Activated CD8-positive, alpha-beta memory T cell treated with anti-CD3 and anti-CD28 coated beads, Interleukin-2, amount 50 U/mL, for 48 hours (primary cell): ENCODE measurements around the gene NUP98.
"Not testable (repeated sequence)": the region's sequence is repeated elsewhere in the genome, so short reads cannot be mapped to it uniquely, and the experiment has no call there.

ENCODE experiments used
- DNase-seq: peaks from one replicate; pipeline ENCODE4 v3.0.0-alpha.2; 2020

NUP98 gene

GRCh38 chr11:3825473-3826154 lies 28.3 kb upstream of the NUP98 start:
- DNase-seq, result no peak

- DNase-seq, result peak; percentile 88
Observed at GRCh38 chr11:3824714-3825472, 27.5 kb upstream of the NUP98 start.

- DNase-seq, result no peak
Observed at GRCh38 chr11:3823762-3824506, 26.6 kb upstream of the NUP98 start.

GRCh38 chr11:3823303-3823702 lies 25.9 kb upstream of the NUP98 start:
- no peak for DNase-seq

GRCh38 chr11:3822312-3822711 lies 25.0 kb upstream of the NUP98 start:
- DNase-seq, result no peak

- no peak for DNase-seq
Observed at GRCh38 chr11:3820971-3821370, 23.6 kb upstream of the NUP98 start.

- DNase-seq, result no peak
Observed at GRCh38 chr11:3817181-3817800, 19.9 kb upstream of the NUP98 start.

GRCh38 chr11:3816673-3817072 lies 19.3 kb upstream of the NUP98 start:
- no peak for DNase-seq

- no peak for DNase-seq
Observed at GRCh38 chr11:3815845-3816244, 18.5 kb upstream of the NUP98 start.

GRCh38 chr11:3814832-3815231 lies 17.5 kb upstream of the NUP98 start:
- not testable (repeated sequence) for DNase-seq

GRCh38 chr11:3810951-3811350 lies 13.6 kb upstream of the NUP98 start:
- DNase-seq, result no peak

- no peak for DNase-seq
Observed at GRCh38 chr11:3810446-3810845, 13.1 kb upstream of the NUP98 start.

- DNase-seq, result no peak
Observed at GRCh38 chr11:3809624-3809928, 12.2 kb upstream of the NUP98 start.

GRCh38 chr11:3808861-3809623 lies 11.7 kb upstream of the NUP98 start:
- DNase-seq, result no peak

- DNase-seq, result peak; percentile 81
Observed at GRCh38 chr11:3807909-3808860, 10.8 kb upstream of the NUP98 start, which contains the start of gene PGAP2. PGAP2 (plus strand) TSS chr11:3808560; CDS start chr11:3811260, 2,700 bp downstream.

GRCh38 chr11:3803726-3804495 lies 6.6 kb upstream of the NUP98 start:
- no peak for DNase-seq

GRCh38 chr11:3802011-3802790 lies 4.8 kb upstream of the NUP98 start:
- DNase-seq, result no peak

GRCh38 chr11:3799873-3800272 lies 2.5 kb upstream of the NUP98 start:
- no peak for DNase-seq

- no peak for DNase-seq
Observed at GRCh38 chr11:3799143-3799542, 1.8 kb upstream of the NUP98 start.

- DNase-seq, result no peak
Observed at GRCh38 chr11:3796801-3797328, 489 bp downstream of the NUP98 start.
